Stimulated activated CD4-positive, alpha-beta T cell treated with anti-CD3 and anti-CD28 coated beads, Interleukin-1b, Interleukin-23, amount 100 ng/mL, for 48 hours (primary cell): ENCODE measurements around the gene FBXO24.

Experiments used
- DNase-seq: peaks from one replicate; pipeline ENCODE4 v3.0.0-alpha.2; 2020

Gene FBXO24

GRCh38 chr7:100574362-100575205 lies 11.5 kb upstream of the FBXO24 start:
- no peak for DNase-seq

- DNase-seq, result no peak
Observed at GRCh38 chr7:100575206-100575631, 10.9 kb upstream of the FBXO24 start.

GRCh38 chr7:100575746-100576383 lies 10.3 kb upstream of the FBXO24 start:
- no peak for DNase-seq

GRCh38 chr7:100576384-100576993 lies 9.6 kb upstream of the FBXO24 start:
- DNase-seq, result no peak

GRCh38 chr7:100577103-100577502 lies 9.0 kb upstream of the FBXO24 start:
- DNase-seq, result no peak

GRCh38 chr7:100577507-100577906 lies 8.6 kb upstream of the FBXO24 start:
- no peak for DNase-seq

GRCh38 chr7:100578246-100579183 lies 7.6 kb upstream of the FBXO24 start:
- no peak for DNase-seq

- no peak for DNase-seq
Observed at GRCh38 chr7:100580466-100581283, 5.5 kb upstream of the FBXO24 start.

- no peak for DNase-seq
Observed at GRCh38 chr7:100582041-100582579, 4.0 kb upstream of the FBXO24 start.

GRCh38 chr7:100582650-100583049 lies 3.5 kb upstream of the FBXO24 start:
- no peak for DNase-seq

- DNase-seq, result peak; percentile 75
Observed at GRCh38 chr7:100583132-100584053, 2.7 kb upstream of the FBXO24 start.

- no peak for DNase-seq
Observed at GRCh38 chr7:100584054-100584682, 2.0 kb upstream of the FBXO24 start.

GRCh38 chr7:100584683-100585510 lies 1.2 kb upstream of the FBXO24 start:
- DNase-seq, result no peak

- DNase-seq, result peak; percentile 50
Observed at GRCh38 chr7:100585511-100586265, 440 bp upstream of the FBXO24 start, which contains the start of gene LRCH4. Gene LRCH4, minus strand, starts transcription at chr7:100586129. Its CDS starts 29 bp downstream, at chr7:100586100.

- DNase-seq, result no peak
Observed at GRCh38 chr7:100588438-100588837, 2.3 kb downstream of the FBXO24 start.

GRCh38 chr7:100589341-100589947 lies 3.3 kb downstream of the FBXO24 start:
- no peak for DNase-seq

- no peak for DNase-seq
Observed at GRCh38 chr7:100590077-100590737, 4.1 kb downstream of the FBXO24 start.
